Colon (tissue), 2 donors: Measurements from ENCODE around the gene AANAT.

Source experiments
- FAIRE-seq: peaks from 2 replicates; lab custom pipeline; 2012; peaks lifted over from hg19 to GRCh38; lab: Jason Lieb, UNC
- donor health status: control.
- donor health status: control.

AANAT gene

GRCh38 chr17:76467366-76467765, at the start of gene AANAT:
Gene AANAT, plus strand, starts transcription at chr17:76467603. Its CDS starts 1,144 bp downstream, at chr17:76468747.
- FAIRE-seq: no peak

- FAIRE-seq: no peak
These were observed 47.7 kb upstream of the AANAT start for GRCh38 chr17:76419576-76420260.

- FAIRE-seq: no peak
These were observed 46.9 kb upstream of the AANAT start for GRCh38 chr17:76420356-76421043.

GRCh38 chr17:76421044-76421407, 46.4 kb upstream of the AANAT start:
- FAIRE-seq: no peak

GRCh38 chr17:76422406-76422805, 45.0 kb upstream of the AANAT start:
- no peak for FAIRE-seq

- no peak for FAIRE-seq
These were observed 44.5 kb upstream of the AANAT start for GRCh38 chr17:76422860-76423259.

GRCh38 chr17:76426853-76427252, 40.5 kb upstream of the AANAT start:
- no peak for FAIRE-seq

- FAIRE-seq: no peak
These were observed 39.7 kb upstream of the AANAT start for GRCh38 chr17:76427501-76428231.

- no peak for FAIRE-seq
These were observed 38.9 kb upstream of the AANAT start for GRCh38 chr17:76428511-76428910.

- no peak for FAIRE-seq
These were observed 35.9 kb upstream of the AANAT start for GRCh38 chr17:76431509-76431908.

GRCh38 chr17:76432004-76432403, 35.4 kb upstream of the AANAT start:
- no peak for FAIRE-seq

- no peak for FAIRE-seq
These were observed 34.6 kb upstream of the AANAT start for GRCh38 chr17:76432712-76433336.

GRCh38 chr17:76433693-76434092, 33.7 kb upstream of the AANAT start:
- no peak for FAIRE-seq

- no peak for FAIRE-seq
These were observed 32.5 kb upstream of the AANAT start for GRCh38 chr17:76434870-76435269.

- FAIRE-seq: no peak
These were observed 31.7 kb upstream of the AANAT start for GRCh38 chr17:76435751-76436150.

GRCh38 chr17:76437467-76438402, 29.7 kb upstream of the AANAT start:
- FAIRE-seq: no peak

GRCh38 chr17:76438906-76439305, 28.5 kb upstream of the AANAT start:
- FAIRE-seq: no peak

GRCh38 chr17:76439314-76439928, 28.0 kb upstream of the AANAT start:
- FAIRE-seq: no peak

GRCh38 chr17:76440751-76441362, 26.5 kb upstream of the AANAT start:
- no peak for FAIRE-seq

GRCh38 chr17:76441686-76442340, 25.6 kb upstream of the AANAT start:
- no peak for FAIRE-seq
